Fibroblast of the aortic adventitia (primary cell): ENCODE results near the gene RCAN2. TPM values are rescaled to one million over a fixed set of nuclear protein-coding genes. Genes with fewer than 3 reads are reported as not detected.

Experiments
- DNase-seq: peaks from one replicate; pipeline ENCODE4 v3.0.0-alpha.2; 2010; ENCODE audit warnings: low read depth
- H3K4me3 ChIP-seq: 2 replicates; pipeline ENCODE4 v1.5.1; 2011; ENCODE audit warnings: low read depth, mild to moderate bottlenecking, control low read depth, low read length, moderate library complexity
- total RNA-seq: library from RNA; depleted of rRNA; stranded (reverse); fragments of >200 nt; gene quantifications from 2 replicates; pipeline ENCODE4 v1.2.3, GENCODE V29; 2012; ENCODE audit warnings: low replicate concordance
- TF ChIP-seq, protein P1 (sequence below): IDR thresholded peaks from 2 replicates; pipeline ENCODE4 v1.5.1; 2011; ENCODE audit warnings: mild to moderate bottlenecking, low read length, control low read depth, inconsistent platforms; ENCODE audit not compliant: insufficient read depth

The RCAN2 gene
- total RNA-seq, 1 donor, result 8.0 TPM

DNA sequence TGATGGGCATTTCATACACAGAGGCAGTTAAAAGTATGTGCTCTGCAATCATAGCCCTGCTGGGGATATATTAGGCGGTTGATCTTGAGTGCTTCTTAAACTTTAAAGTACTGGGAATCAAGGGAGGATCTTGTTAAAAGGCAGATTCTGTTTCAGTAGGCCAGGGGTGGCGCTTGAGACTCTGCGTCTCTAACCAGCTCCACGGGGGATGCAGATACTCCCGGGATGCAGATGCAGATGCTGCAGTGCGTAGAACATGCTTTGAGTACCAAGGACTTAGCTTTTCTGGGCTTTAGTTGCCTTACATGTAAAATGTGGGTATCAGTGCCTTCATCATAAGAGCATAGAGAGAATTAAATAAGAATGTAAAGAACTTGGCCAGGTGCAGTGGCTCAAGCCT, 276.0 kb downstream of the RCAN2 start:
- H3K4me3 ChIP-seq, result no peak overlapping the region
- TF ChIP-seq, protein P1, sequence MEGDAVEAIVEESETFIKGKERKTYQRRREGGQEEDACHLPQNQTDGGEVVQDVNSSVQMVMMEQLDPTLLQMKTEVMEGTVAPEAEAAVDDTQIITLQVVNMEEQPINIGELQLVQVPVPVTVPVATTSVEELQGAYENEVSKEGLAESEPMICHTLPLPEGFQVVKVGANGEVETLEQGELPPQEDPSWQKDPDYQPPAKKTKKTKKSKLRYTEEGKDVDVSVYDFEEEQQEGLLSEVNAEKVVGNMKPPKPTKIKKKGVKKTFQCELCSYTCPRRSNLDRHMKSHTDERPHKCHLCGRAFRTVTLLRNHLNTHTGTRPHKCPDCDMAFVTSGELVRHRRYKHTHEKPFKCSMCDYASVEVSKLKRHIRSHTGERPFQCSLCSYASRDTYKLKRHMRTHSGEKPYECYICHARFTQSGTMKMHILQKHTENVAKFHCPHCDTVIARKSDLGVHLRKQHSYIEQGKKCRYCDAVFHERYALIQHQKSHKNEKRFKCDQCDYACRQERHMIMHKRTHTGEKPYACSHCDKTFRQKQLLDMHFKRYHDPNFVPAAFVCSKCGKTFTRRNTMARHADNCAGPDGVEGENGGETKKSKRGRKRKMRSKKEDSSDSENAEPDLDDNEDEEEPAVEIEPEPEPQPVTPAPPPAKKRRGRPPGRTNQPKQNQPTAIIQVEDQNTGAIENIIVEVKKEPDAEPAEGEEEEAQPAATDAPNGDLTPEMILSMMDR, result no peak
- DNase-seq, result no peak

DNA sequence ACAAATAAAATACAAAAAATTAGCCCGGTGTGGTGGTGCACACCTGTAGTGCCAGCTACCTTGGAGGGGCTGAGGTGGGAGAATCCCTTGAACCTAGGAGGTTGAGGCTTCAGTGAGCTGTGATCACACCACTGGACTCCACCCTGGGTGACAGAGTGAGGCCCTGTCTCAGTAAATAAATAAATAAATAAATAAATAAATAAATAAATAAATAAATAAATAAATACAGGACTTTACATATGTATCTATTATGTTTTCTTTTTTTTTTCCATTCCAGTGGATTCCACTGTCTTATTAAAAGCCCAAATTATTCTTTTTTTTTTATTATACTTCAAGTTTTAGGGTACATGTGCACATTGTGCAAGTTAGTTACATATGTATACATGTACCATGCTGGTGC, 279.3 kb downstream of the RCAN2 start:
- DNase-seq, result no peak
- TF ChIP-seq, protein P1, result no peak

DNA sequence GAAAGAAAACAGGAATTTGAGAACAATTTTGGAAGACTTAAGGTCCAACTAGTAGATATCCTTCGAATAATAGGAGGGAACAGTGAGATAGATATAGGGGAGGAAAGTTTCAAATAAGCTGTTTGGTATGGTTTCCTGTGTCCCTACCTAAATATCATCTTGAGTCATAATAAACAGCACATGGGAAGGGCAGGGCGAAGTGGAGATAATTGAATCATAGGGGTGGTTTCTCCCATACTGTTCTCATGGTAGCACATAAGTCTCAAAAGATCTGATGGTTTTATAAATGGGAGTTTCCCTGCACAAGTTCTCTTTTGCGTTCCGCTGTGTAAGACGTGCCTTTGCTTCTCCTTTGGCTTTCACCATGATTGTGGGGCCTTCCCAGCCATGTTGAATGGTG, 281.0 kb downstream of the RCAN2 start:
- DNase-seq, result no peak
- no peak overlapping the region for H3K4me3 ChIP-seq
- TF ChIP-seq, protein P1, result no peak

More for the DNA sequence above, 279.3 kb downstream of the RCAN2 start:
- no peak overlapping the region for H3K4me3 ChIP-seq

DNA sequence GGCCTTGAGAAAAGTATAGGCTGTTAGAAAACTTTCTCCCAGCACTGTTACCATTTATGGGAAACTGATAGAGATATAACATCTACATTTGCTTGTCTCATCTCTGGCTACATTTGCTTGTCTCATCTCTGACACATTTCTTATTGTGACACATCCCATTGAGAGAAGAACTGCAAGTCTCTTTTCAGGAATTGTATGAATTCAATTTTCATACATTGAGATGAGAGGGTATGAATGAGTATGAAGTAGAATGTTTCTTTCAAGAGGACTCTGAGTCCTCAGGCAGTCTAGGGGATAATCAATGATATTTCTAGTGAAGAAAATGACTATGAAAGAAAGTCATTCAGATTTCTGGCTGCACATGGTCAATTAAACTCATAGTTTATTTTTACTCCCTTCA, 282.9 kb downstream of the RCAN2 start:
- TF ChIP-seq, protein P1, result no peak
- DNase-seq, result no peak
- no peak overlapping the region for H3K4me3 ChIP-seq

DNA sequence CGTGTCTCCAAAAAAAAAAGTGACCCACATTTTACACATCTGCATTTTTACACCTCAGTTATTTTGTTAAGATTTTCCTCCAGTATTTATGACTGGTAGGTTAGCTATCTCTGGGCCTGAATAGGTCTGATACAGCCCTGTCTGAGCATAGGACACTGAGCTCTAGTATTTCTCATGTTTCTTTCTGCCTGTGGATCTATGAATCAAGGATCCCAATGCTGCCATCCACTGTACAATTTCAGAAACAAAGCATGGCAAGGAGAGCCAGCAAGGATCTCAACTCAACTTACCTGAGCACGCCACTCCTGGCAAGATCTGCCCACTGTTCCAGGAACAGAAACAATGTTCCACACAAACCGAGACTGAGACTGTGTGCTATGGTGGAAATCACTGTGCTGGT, 284.1 kb downstream of the RCAN2 start:
- no peak for DNase-seq
- TF ChIP-seq, protein P1, result no peak
- H3K4me3 ChIP-seq, result no peak overlapping the region

DNA sequence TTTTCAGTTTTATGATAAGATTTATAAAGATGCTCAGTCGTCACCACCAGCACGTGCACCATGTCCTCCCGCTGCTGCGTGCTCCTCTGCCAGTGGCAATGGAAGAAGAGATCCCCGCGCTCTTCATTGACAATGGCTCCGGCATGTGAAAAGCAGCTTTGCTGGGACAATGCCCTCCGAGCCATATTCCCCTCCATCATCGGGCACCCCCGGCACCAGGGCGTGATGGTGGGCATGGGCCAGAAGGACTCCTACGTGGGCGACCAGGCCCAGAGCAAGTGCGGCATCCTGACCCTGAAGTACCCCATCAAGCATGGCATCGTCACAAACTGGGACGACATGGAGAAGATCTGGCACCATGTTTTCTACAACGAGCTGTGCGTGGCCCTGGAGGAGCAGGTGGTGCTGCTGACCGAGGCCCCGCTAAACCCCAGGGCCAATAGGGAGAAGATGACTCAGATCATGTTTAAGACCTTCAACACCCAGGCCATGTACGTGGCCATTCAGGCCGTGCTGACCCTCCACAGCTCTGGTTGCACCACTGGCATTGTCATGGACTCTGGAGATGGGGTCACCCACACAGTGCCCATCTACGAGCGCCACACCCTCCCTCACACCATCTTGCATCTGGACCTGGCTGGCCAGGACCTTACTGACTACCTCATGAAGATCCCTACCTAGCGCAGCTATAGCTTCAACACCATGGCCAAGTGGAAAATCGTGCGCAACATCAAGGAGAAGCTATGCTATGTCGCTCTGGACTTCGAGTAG, 286.2 kb downstream of the RCAN2 start:
- TF ChIP-seq, protein P1, result no peak
- H3K4me3 ChIP-seq, result no peak overlapping the region
- no peak for DNase-seq
